NCI-H187 (cell line): ENCODE data around the gene ZC3H12A.

Experiments
- DNase-seq, 2 experiments: peaks; one replicate each; lab custom pipeline; 2025; lab: John Stamatoyannopoulos, UW

The ZC3H12A gene

GRCh38 chr1:37478890-37479254 is 4.5 kb downstream of the ZC3H12A start:
- DNase-seq = no peak

- DNase-seq = no peak
These were observed 5.1 kb downstream of the ZC3H12A start for GRCh38 chr1:37479255-37480124.

GRCh38 chr1:37480125-37480466 is 5.7 kb downstream of the ZC3H12A start:
- DNase-seq = no peak

GRCh38 chr1:37480581-37481288 is 6.4 kb downstream of the ZC3H12A start:
- no peak for DNase-seq

- DNase-seq = no peak
These were observed 7.1 kb downstream of the ZC3H12A start for GRCh38 chr1:37481289-37482003.

GRCh38 chr1:37482004-37482785 is 7.8 kb downstream of the ZC3H12A start:
- no peak for DNase-seq

GRCh38 chr1:37482796-37483744 is 8.7 kb downstream of the ZC3H12A start:
- DNase-seq = no peak

GRCh38 chr1:37483785-37484184 is 9.4 kb downstream of the ZC3H12A start:
- DNase-seq = no peak

GRCh38 chr1:37484325-37485051 is 10.1 kb downstream of the ZC3H12A start:
- no peak for DNase-seq

GRCh38 chr1:37485902-37486679 is 11.7 kb downstream of the ZC3H12A start:
- DNase-seq = no peak

- peak; percentile 14 to 28 for DNase-seq
These were observed 12.6 kb downstream of the ZC3H12A start for GRCh38 chr1:37486680-37487618.

- DNase-seq = no peak
These were observed 13.2 kb downstream of the ZC3H12A start for GRCh38 chr1:37487619-37487984.

- DNase-seq = no peak
These were observed 19.1 kb downstream of the ZC3H12A start for GRCh38 chr1:37493336-37494098.

GRCh38 chr1:37495875-37496274 is 21.5 kb downstream of the ZC3H12A start:
- no peak for DNase-seq

- peak in 1 of 2 experiments; percentile 5 for DNase-seq
These were observed 23.5 kb downstream of the ZC3H12A start for GRCh38 chr1:37497832-37498231.

- DNase-seq = no peak
These were observed 24.7 kb downstream of the ZC3H12A start for GRCh38 chr1:37498872-37499617.

GRCh38 chr1:37501661-37502060 is 27.3 kb downstream of the ZC3H12A start:
- no peak for DNase-seq
